H1 (cell line): ENCODE measurements around the gene ASMTL. TPM values are rescaled to one million over a fixed set of nuclear protein-coding genes. Genes with fewer than 3 reads are reported as not detected.

Experiments
- CTCF ChIA-PET: fragments of 300-600 bp; sonication (Branson Sonifier 250); formaldehyde crosslinking; loops from one replicate; lab custom pipeline; 2021; ENCODE audit not compliant: partially characterized antibody; lab: Charles Lee
- POLR2A ChIA-PET: fragments of 300-600 bp; sonication (Branson Sonifier 250); formaldehyde crosslinking; loops from one replicate; lab custom pipeline; 2021; ENCODE audit warnings: inconsistent platforms; ENCODE audit not compliant: partially characterized antibody; lab: Charles Lee
- DNase-seq, 2 experiments: peaks; one replicate each; pipeline versions ENCODE4 v3.0.0 to v3.0.0-alpha.2; 2010 to 2022; ENCODE audit warnings: low spot score in 2 of 2, low read depth in 1 of 2, mixed read lengths in 1 of 2
- FAIRE-seq: peaks from 2 replicates; lab custom pipeline; 2011; peaks lifted over from hg19 to GRCh38; lab: Jason Lieb, UNC
- H2AFZ ChIP-seq: 2 replicates; pipeline ENCODE4 v1.8.1; 2012; ENCODE audit warnings: low read length, inconsistent platforms
- H2AK5ac ChIP-seq: 2 replicates; pipeline ENCODE4 v1.6.1; 2013; ENCODE audit warnings: low read depth, low read length
- H2BK120ac ChIP-seq: replicated peaks from 2 replicates; pipeline ENCODE3; 2013; ENCODE audit warnings: low read depth, low read length, inconsistent platforms
- H2BK12ac ChIP-seq: 2 replicates; pipeline ENCODE4 v1.6.1; 2013; ENCODE audit warnings: low read depth, low read length
- H2BK15ac ChIP-seq: 2 replicates; pipeline ENCODE4 v1.6.1; 2013; ENCODE audit warnings: low read length
- H2BK20ac ChIP-seq: 2 replicates; pipeline ENCODE4 v1.6.1; 2013; ENCODE audit warnings: low read length
- H2BK5ac ChIP-seq: 2 replicates; pipeline ENCODE4 v1.6.1; 2013; ENCODE audit warnings: low read depth, low read length
- H3K14ac ChIP-seq: 2 replicates; pipeline ENCODE4 v1.6.1; 2013; ENCODE audit warnings: inconsistent platforms; ENCODE audit not compliant: insufficient read length
- H3K18ac ChIP-seq: 2 replicates; pipeline ENCODE4 v1.6.1; 2013; ENCODE audit warnings: low read length; ENCODE audit errors: extremely low read depth
- H3K23ac ChIP-seq: 2 replicates; pipeline ENCODE4 v1.6.1; 2013; ENCODE audit warnings: inconsistent platforms; ENCODE audit not compliant: insufficient read length
- H3K23me2 ChIP-seq: 2 replicates; pipeline ENCODE4 v1.6.1; 2013; ENCODE audit warnings: low read depth, low read length
- H3K27ac ChIP-seq: 2 replicates; pipeline ENCODE4 v1.6.1; 2011; ENCODE audit warnings: low read depth, low read length, inconsistent platforms
- H3K27me3 ChIP-seq, 4 experiments: replicated peaks in 1 of 4; 1 replicate in 1 of 4; 2 replicates in 3 of 4; pipeline versions ENCODE4 v1.6.1 to v1.8.1; 2011 to 2013; ENCODE audit warnings: low read length in 3 of 4, mild to moderate bottlenecking in 3 of 4, inconsistent platforms in 2 of 4, mixed read lengths in 2 of 4, moderate library complexity in 1 of 4; ENCODE audit not compliant: control insufficient read depth in 3 of 4, insufficient read depth in 3 of 4; ENCODE audit errors: extremely low read depth in 1 of 4
- H3K36me3 ChIP-seq, 4 experiments: 2 replicates each; pipeline versions ENCODE4 v1.6.1 to v1.8.1; 2011 to 2013; ENCODE audit warnings: mild to moderate bottlenecking in 4 of 4, low read length in 3 of 4, moderate library complexity in 2 of 4, control low read depth in 1 of 4, inconsistent platforms in 1 of 4; ENCODE audit not compliant: insufficient read depth in 4 of 4, control insufficient read depth in 2 of 4
- H3K4ac ChIP-seq: replicated peaks from 2 replicates; pipeline ENCODE3; 2013; ENCODE audit warnings: low read length, low read depth, mixed read lengths, inconsistent platforms; ENCODE audit not compliant: insufficient read length
- H3K4me1 ChIP-seq, 4 experiments: replicated peaks in 1 of 4; 1 replicate in 1 of 4; 2 replicates in 3 of 4; pipeline versions ENCODE4 v1.6.1 to v1.8.1; 2011 to 2013; ENCODE audit warnings: low read length in 3 of 4, inconsistent platforms in 2 of 4, mixed read lengths in 1 of 4; ENCODE audit not compliant: insufficient read depth in 4 of 4, control insufficient read depth in 3 of 4
- H3K4me2 ChIP-seq, 2 experiments: 2 replicates each; pipeline versions ENCODE4 v1.6.1 to v1.8.1; 2011 to 2013; ENCODE audit warnings: low read depth in 2 of 2, low read length in 2 of 2, control low read depth in 1 of 2, inconsistent platforms in 1 of 2, mild to moderate bottlenecking in 1 of 2; ENCODE audit not compliant: insufficient read depth in 1 of 2
- H3K4me3 ChIP-seq, 4 experiments: fragments of 200-600, 300-600 bp in 1 of 4; sonication (generic), shearing (Covaris generic), sonication (Bioruptor Twin) in 1 of 4; 2 replicates each; pipeline versions ENCODE4 v1.5.1 to v1.8.1; 2011 to 2016; ENCODE audit warnings: low read length in 4 of 4, low read depth in 3 of 4, control low read depth in 2 of 4, inconsistent platforms in 2 of 4, mild to moderate bottlenecking in 2 of 4, mixed read lengths in 1 of 4, moderate library complexity in 1 of 4; ENCODE audit not compliant: insufficient read depth in 2 of 4; ENCODE audit errors: extremely low read depth in 1 of 4
- H3K56ac ChIP-seq: replicated peaks from 2 replicates; pipeline ENCODE3; 2013; ENCODE audit warnings: low read depth, mild to moderate bottlenecking, mixed read lengths, low read length, inconsistent platforms; ENCODE audit not compliant: insufficient read length
- H3K79me1 ChIP-seq: 2 replicates; pipeline ENCODE4 v1.6.1; 2013; ENCODE audit warnings: low read depth, low read length, control low read depth
- H3K79me2 ChIP-seq, 2 experiments: 2 replicates each; pipeline versions ENCODE4 v1.6.1 to v1.8.1; 2012 to 2013; ENCODE audit warnings: low read length in 2 of 2, mild to moderate bottlenecking in 2 of 2, inconsistent platforms in 1 of 2; ENCODE audit not compliant: insufficient read depth in 2 of 2, control insufficient read depth in 1 of 2
- H3K9ac ChIP-seq, 4 experiments: replicated peaks in 1 of 4; 1 replicate in 1 of 4; 2 replicates in 3 of 4; pipeline versions ENCODE4 v1.6.1 to v1.8.1; 2011 to 2013; ENCODE audit warnings: low read depth in 3 of 4, low read length in 3 of 4, control low read depth in 2 of 4, mild to moderate bottlenecking in 2 of 4, moderate library complexity in 2 of 4, inconsistent platforms in 1 of 4; ENCODE audit errors: extremely low read depth in 1 of 4
- H3K9me3 ChIP-seq, 2 experiments: 2 replicates each; pipeline versions ENCODE4 v1.6.1 to v1.8.1; 2012 to 2013; ENCODE audit warnings: mild to moderate bottlenecking in 2 of 2, moderate library complexity in 2 of 2, control low read depth in 1 of 2, inconsistent platforms in 1 of 2, low read depth in 1 of 2, low read length in 1 of 2, mixed read lengths in 1 of 2; ENCODE audit not compliant: insufficient read depth in 2 of 2
- H4K20me1 ChIP-seq, 2 experiments: replicated peaks in 1 of 2; 2 replicates each; pipeline versions ENCODE3 to v1.8.1; 2011 to 2013; ENCODE audit warnings: inconsistent platforms in 2 of 2, low read length in 2 of 2, mild to moderate bottlenecking in 1 of 2; ENCODE audit not compliant: insufficient read depth in 2 of 2, control insufficient read depth in 1 of 2
- H4K5ac ChIP-seq: 2 replicates; pipeline ENCODE4 v1.6.1; 2013; ENCODE audit warnings: low read length, low read depth, mixed read lengths, inconsistent platforms; ENCODE audit not compliant: insufficient read length
- H4K8ac ChIP-seq: 2 replicates; pipeline ENCODE4 v1.8.0; 2013; ENCODE audit warnings: mild to moderate bottlenecking, moderate library complexity, low read length, inconsistent platforms; ENCODE audit not compliant: insufficient read depth; ENCODE audit errors: extremely low read depth
- H4K91ac ChIP-seq: replicated peaks from 2 replicates; pipeline ENCODE3; 2013; ENCODE audit warnings: low read length, mixed read lengths, inconsistent platforms; ENCODE audit not compliant: insufficient read length
- POLR2AphosphoS5 ChIP-seq: IDR thresholded peaks from 2 replicates; pipeline ENCODE4 v1.6.1; 2011; ENCODE audit warnings: low read depth, low read length
- TAF1 ChIP-seq: IDR thresholded peaks from 2 replicates; pipeline ENCODE4 v1.6.1; 2011; ENCODE audit warnings: mild to moderate bottlenecking, low read depth, low read length
- WGBS, 2 experiments: shearing (Covaris generic) in 1 of 2; methylation state at CpG; one replicate each; pipeline versions ENCODE4 v1.1.6 to v1.1.7; 2013 to 2015; ENCODE audit warnings: low lambda C conversion rate in 2 of 2, mixed read lengths in 2 of 2, inconsistent platforms in 1 of 2, low coverage in 1 of 2, missing lambda C conversion rate in 1 of 2; ENCODE audit not compliant: insufficient replicate concordance in 2 of 2, insufficient coverage in 1 of 2, insufficient read length in 1 of 2; ENCODE audit errors: extremely low coverage in 1 of 2, missing lambda C conversion rate in 1 of 2; 5-methylcytosine and 5-hydroxymethylcytosine counted together
- polyA plus RNA-seq, 7 experiments: library from polyadenylated mRNA; depleted of rRNA in 3 of 7; stranded (reverse) in 5 of 7; unstranded in 2 of 7; fragments of >200 nt in 5 of 7; fragments of 200-250 nt in 2 of 7; gene quantifications; 1 replicate in 5 of 7; 2 replicates in 1 of 7; 4 replicates in 1 of 7; pipeline versions ENCODE4 v1.2.1 to v1.2.3, GENCODE V29; 2011 to 2013; ENCODE audit warnings: missing spikeins in 2 of 7, mixed read lengths in 2 of 7
- total RNA-seq: library from RNA; stranded (reverse); fragmentation: NEBNext Ultra II Directional; extraction: Animal tissue kit (Norgen Biotek cat#: 25700); gene quantifications from 2 replicates; pipeline ENCODE4 v1.2.1, GENCODE V29; 2021

ASMTL gene
- total and polyA plus RNA-seq, 2 of the 8 experiments (the other 6 are each of a cell fraction or from before 2014, with no cell fraction given): 75.6 to 81.4 TPM

GRCh38 chrX:1434871-1435240 lies 17.9 kb downstream of the ASMTL start:
- Histone ChIP-seq H2AFZ (no peak overlapping the region), H4K91ac (no peak overlapping the region), H2BK12ac (no peak overlapping the region), H4K20me1 (peaks cover 8 to 9% of the 10 kb centered on the region in 2 experiments), H2AK5ac (no peak overlapping the region), H3K4me2 (no peak overlapping the region), H2BK120ac (no peak overlapping the region), H3K9me3 (no peaks in the 10 kb centered on the region; a peak in 1 of 4 replicates), H3K23me2 (no peaks in the 10 kb centered on the region), H3K27ac (no peak overlapping the region; the same call in 1 of the 2 replicates), H2BK20ac (no peak overlapping the region), H2BK5ac (no peak overlapping the region; the same call in 1 of the 2 replicates), H3K4me1 (peaks cover 0 to 4% (median 1%) of the 10 kb centered on the region in 4 experiments; a peak in 1 of 7 replicates), H3K4ac (no peak overlapping the region), H3K14ac (no peak overlapping the region), H4K5ac (no peak overlapping the region), H3K79me2 (no peaks in the 10 kb centered on the region), H3K56ac (no peak overlapping the region), H3K23ac (no peak overlapping the region), H3K9ac (no peak overlapping the region; a peak in 2 of 7 replicates), H2BK15ac (no peak overlapping the region), H3K36me3 (peaks cover 10 to 64% (median 39%) of the 10 kb centered on the region in 4 experiments), H3K79me1 (no peaks in the 10 kb centered on the region), H4K8ac (no peak overlapping the region; the same call in 1 of the 2 replicates), H3K18ac (no peak overlapping the region), H3K27me3 (no peaks in the 10 kb centered on the region), H3K4me3 (no peak overlapping the region)
- ChIA-PET POLR2A (no interaction called here), CTCF (no interaction called here)
- no peak for TF ChIP-seq TAF1
- 0 out of 2 replicates have a peak, but pooled peaks have one; percentile 2 for TF ChIP-seq POLR2AphosphoS5
- 98% methylated on average over 22 of the region's 22 CpGs; no CpG with 5 or more reads in 1 of the 2 experiments for WGBS, 2 experiments
- DNase-seq (no peak), FAIRE-seq (no peak)
